Urothelium cell line (cell line): Measurements from ENCODE around the gene USP31.
A peak's percentile ranks its signal among the peaks of the same experiment; 100 is the strongest.
"Not testable (repeated sequence)": the region's sequence is repeated elsewhere in the genome, so short reads cannot be mapped to it uniquely, and the experiment has no call there.

ENCODE experiments used
- DNase-seq: peaks from one replicate; pipeline ENCODE4 v3.0.0; 2011; ENCODE audit warnings: low spot score, mixed read lengths
- FAIRE-seq: peaks from 2 replicates; lab custom pipeline; 2011; peaks lifted over from hg19 to GRCh38; lab: Jason Lieb, UNC

USP31 gene

GRCh38 chr16:23101012-23101550, 48.2 kb downstream of the USP31 start:
- no peak for DNase-seq
- no peak for FAIRE-seq

DNA sequence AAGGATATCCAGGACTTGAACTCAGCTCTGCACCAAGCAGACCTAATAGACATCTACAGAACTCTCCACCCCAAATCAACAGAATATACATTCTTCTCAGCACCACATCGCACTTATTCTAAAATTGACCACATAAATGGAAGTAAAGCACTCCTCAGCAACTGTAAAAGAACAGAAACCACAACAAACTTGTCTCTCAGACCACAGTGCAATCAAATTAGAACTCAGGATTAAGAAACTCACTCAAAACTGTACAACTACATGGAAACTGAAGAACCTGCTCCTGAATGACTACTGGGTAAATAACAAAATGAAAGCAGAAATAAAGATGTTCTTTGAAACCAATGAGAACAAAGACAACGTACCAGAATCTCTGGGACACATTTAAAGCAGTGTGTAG, 52.8 kb downstream of the USP31 start:
- not testable (repeated sequence) for DNase-seq, FAIRE-seq

DNA sequence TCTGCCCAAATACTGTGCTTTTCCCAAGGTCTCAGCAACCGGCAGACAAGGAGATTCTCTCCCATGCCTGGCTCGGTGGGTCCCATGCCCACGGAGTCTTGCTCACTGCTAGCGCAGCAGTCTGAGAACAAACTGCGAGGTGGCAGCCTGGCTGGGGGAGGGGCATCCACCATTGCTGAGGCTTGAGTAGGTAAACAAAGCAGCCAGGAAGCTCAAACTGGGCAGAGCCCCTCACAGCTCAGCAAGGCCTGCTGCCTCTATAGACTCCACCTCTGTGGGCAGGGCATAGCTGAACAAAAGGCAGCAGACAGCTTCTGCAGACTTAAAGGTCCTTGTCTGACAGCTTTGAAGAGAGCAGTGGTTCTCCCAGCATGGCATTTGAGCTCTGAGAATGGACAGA, 55.1 kb downstream of the USP31 start:
- not testable (repeated sequence) for DNase-seq, FAIRE-seq

- DNase-seq = no peak
- no peak for FAIRE-seq
Measured at GRCh38 chr16:23092801-23093117, 56.5 kb downstream of the USP31 start.

DNA sequence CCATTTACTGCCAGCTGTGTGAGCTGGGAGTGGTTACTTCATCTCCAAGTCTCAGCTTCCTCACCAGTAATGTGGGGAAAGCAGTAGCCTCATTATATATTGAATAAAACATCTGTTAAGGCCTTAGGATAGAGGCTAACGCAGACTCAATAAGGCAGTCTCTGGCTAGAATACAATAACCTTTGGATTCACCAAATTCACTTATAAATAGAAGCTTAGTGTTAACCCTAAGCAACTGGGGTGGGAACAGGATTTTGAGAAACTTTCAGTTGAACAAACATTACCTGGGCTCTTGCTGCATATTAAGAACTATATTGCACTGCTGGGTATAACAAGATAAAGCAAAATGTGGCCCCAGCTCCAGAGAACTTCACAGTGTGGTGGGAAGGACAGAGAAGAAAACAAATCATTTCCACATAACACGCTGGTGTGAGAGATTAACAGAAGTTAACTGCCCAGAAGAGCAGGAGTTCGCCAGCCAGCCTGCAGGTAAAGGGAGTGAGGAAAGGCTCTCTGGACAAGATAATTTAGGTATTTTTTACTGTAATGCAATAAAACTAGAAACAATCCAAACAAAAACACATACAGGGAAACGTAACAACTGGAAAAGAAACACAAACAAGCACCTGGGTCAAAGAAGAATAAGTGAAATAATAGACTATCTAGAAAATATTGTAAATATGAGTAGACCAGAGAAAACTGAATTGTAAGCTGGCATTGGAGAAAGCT, 57.0 kb downstream of the USP31 start:
- FAIRE-seq (no peak), DNase-seq (no peak)

DNA sequence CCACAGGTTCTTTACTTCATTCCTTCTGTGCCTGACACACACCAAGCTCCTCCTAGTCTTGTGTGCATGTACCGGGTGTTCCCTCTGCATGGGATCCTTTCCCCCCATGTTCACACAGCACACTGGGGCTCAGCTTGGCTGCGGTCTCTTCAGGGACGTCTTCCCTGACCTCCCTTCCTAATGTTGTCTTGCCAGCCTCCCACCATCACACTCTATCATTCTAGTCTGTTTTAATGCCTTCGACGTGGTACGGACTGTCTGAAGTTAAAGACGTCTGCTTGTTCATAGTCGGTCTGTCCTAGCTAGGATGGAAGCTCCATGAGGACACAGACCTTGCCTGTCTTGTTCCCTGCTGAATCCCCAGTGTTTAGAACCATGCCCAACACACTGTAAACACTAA, 60.1 kb downstream of the USP31 start:
- DNase-seq (no peak), FAIRE-seq (no peak)

- DNase-seq = no peak
- no peak for FAIRE-seq
Measured at GRCh38 chr16:23088018-23088417, 61.2 kb downstream of the USP31 start.

- FAIRE-seq (no peak), DNase-seq (no peak)
Measured at GRCh38 chr16:23085949-23086348, 63.3 kb downstream of the USP31 start.

DNA sequence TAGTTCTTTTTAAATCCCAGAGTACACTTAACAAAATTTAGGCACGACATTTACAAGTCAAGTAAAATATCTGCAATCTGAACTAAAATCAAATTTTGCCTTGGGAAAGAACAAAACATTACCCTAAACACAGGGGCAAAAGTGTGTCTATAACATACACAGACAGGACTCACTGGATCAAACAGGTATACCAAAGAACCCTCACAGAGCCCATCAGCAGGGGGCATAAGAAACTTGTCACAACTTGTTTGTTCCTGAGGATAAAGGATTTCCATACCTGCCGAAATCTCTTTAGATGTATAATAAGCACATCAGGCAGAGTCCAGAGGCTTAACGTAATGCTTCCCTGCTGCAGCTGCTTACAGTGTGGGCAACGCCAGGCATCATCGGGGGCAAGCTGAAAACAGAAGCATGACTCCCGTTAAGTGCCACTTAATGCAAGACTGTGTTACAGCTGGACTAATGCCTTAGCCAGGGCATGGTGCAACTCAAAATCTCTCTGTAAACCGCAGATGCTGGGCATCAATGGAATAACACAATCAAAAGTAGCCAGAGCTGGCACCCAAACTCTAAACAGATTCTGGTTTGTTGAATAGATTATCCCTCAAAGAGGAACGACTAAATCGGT, 67.0 kb downstream of the USP31 start:
- no peak for DNase-seq
- FAIRE-seq = no peak

DNA sequence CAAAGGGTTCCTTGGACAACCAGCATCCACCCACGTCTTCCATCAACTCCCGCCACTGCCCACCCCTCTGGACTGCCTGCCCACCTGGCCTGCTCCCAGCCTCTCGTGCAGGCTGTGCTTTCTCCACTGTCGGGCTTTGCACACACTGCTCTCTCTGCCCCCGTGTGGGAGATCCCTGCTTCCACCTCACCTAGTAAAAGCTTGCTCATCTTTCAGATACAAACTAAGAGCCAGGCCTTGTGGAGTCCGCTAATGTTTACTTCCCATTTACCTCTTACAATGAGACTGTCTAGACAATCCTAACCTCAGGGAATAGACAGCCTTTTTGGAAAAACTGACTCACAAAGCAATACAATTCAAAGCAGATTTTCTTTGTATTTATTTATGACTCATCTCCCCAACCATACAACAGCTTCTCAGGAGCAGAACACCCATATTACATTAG, 67.6 kb downstream of the USP31 start:
- peak; percentile 25 for DNase-seq

DNA sequence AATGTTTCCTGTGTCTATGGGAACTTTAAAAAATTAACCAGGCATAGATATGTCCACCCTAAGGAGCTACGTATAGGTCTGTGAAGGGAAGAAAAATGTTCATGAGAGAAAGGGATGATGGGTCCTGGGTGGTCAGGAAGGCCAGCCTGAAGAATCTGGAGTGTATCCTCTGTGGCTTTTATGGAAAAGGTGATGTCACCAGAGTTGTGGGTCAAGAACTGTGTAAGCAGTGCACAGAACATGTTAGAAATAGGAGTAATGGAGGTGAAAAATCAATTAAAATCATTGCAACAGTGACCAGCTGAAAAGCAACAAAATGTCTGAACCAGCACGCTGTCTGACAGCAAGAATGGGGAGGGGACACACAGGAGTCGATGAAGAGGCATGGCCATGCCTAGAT, 68.5 kb downstream of the USP31 start:
- no peak for DNase-seq
- no peak for FAIRE-seq

More for the DNA sequence above, 67.6 kb downstream of the USP31 start:
- FAIRE-seq = no peak

DNA sequence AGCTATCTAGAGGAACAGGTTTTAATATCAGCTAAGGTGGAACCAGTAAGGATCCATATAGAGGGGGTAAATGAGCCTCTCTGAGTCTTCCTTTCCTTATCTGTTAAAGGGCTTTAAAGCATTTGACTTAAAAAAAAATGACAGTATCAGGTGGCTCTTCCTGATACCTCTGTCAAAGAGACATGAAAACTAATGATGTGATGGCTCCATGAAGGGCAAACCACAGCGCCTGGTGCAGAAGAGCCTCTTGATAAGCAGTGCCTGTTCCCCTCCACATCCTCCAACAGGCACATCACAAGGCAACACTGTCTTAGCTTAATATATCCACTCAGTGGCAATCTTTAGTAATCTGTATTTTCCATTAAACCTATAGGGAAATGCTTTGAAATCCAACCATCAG, 68.9 kb downstream of the USP31 start:
- FAIRE-seq (no peak), DNase-seq (no peak)

GRCh38 chr16:23079675-23080301, 69.5 kb downstream of the USP31 start:
- FAIRE-seq (no peak), DNase-seq (no peak)

DNA sequence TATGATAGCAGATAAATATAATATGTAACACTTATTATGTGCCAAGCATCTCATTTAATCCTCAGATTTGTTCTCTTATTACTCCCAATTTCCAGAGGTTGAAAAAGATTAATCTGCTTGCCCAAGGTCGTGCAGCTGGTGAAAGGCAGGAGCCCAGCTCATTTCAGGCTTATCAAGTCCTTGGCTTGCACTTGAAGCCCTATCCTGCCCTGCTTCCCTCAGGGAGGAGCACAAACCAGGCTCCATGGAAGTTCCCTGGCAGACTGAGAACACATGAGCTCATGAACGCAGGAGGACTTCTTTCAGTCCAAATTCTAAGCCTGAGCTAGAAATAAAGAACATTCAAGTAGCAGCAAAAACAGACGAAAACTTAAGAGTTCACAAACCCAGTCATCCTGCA, 74.8 kb downstream of the USP31 start:
- DNase-seq (no peak), FAIRE-seq (no peak)

DNA sequence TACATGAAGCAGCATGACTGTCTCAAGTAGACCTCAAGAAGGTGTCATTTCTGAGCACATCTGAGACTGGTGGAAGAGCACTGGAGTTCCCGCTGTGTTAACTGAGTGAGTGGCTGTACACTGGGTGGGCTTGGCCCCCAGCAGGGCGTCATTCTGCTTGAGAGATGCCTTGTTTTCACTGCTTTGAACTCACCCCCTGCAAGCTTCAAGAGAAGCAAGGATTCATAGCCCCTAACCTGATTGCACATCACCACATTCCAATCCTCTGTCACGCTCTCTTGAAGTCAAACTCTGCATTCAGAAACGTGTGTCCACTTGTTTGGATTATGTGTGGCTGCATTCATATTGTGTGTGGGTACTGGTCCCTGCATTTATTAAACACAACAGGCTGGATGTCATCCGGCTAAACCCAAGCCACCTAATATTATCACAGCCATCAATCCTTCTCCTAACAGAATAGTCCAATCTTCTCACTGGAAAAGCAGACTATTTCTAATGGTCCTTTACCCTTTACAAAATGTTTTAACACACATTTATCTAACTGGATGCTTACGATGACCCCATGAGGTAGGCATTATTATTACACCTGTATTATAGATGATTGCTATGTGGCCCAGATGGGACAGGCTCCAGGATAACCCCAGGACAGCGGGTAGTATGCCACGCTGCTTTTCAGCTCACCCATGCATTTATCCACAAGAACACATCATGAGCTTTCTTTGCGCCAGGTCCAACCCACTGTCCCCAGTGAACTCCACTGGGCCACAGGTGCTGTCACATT, 76.3 kb downstream of the USP31 start:
- FAIRE-seq (no peak), DNase-seq (no peak)

GRCh38 chr16:23072084-23072599, 77.1 kb downstream of the USP31 start:
- FAIRE-seq = no peak
- DNase-seq = no peak

DNA sequence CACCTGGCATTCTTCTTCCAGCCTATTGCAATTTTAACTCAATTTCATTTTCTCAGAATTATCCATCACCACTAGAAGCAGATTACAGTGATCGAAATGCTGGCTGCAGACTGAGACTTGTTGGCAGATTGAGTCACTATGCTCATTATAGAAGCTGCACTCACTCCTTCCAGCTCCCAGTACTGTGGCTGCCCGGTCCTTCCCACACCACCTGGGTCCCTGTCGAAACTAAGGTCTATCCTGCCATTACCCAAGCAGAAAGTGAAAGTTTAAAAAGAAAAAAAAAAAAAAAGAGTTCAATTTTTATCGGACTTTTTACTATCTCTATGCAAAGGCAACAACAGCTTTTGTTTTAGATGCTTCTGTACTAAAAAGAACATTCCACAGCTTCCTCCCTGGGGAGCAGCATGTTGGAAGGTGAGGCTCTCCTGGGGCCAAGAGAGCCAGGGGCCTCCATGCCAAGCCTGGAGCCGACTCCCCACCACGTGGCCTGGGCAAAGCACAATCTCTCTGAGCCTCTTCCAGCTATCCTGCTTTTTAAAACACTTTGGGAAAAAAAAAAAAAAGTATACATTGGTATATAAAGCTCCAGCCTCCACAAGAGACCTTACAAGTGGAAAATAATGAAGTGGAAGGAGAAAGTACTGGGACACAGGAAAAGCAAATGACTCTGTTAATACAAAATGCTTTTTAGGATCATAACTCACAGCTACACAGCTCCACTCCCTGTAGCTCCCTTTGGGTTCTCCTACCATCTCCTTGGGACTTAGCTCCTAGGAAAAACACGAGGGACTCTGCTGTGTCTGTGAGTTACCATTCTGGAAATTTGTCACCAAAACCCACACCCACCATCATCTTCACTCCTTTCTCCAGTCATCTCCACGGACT, 77.8 kb downstream of the USP31 start:
- DNase-seq (no peak), FAIRE-seq (no peak)

- no peak for FAIRE-seq
- no peak for DNase-seq
Measured at GRCh38 chr16:23069844-23070243, 79.4 kb downstream of the USP31 start.

DNA sequence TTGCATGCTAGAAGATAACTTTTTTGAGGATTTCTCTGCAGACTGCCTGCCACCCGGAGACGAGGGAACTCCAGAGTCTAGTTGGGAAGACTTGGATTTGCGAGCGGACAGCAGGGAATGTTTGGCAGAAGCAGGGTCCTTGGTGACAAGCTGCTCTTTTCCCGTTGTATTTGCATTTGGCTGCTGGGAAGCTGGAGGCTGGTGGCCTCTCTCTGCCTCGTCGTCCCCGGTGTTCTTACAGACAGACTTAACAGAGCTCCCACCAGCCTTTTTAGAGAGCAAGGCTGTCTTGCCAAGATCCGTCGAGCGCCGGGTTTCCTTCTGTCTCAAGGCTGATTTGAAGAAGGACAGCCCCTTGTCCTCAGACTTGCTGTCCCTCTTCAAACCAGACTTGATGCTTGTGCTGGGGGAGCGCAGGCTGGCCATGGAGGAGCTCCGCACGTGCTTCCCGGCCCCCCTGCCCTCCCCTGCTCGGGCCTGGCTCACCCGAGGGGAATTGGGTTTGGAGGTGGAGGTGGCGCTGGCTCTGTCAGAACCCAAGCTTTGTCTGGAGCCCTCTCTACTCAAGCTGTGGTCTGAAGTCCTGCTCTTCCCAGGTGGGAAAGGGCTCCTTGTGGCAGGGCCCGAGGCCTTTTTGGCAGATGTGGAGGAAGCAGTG, 81.0 kb downstream of the USP31 start:
- FAIRE-seq (no peak), DNase-seq (no peak)
